Measurements from ENCODE around the gene CENPP.

The CENPP gene

DNA sequence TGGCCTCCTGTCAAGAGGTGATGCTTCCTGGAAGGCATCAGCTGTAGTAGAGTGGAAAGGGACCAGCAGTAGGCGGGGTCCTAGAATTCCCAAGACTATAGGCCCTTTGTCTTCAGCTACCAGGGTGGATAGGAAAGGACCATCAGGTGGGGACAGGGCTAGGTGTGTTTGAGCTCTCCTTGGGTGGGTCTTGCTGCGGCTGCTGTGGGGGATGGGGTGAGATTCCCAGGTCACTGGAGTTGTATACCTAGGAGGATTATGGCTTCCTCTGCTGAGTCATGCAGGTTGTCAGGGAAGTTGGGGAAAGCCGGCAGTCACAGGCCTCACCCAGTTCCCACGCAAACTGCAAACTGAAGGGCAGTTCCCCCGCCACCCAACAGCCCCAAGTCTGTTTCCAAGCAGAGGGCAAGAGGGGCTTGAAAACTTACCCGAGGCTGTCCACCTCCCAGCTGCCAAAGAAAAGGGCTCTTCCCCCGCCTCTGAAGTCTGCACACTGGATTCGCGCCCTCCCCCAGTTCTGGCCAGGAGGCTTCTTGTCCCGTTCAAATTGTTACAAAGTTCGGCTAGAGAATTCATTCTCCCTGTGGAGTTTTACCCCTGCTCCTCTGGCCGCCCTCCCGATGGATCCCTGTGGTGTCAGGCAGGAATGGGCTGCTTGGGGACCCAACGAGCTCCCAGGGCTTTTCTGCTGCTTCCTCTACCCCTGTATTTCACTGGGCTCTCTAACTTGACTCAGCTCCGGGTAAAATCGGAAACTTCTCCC lies 233.0 kb downstream of the CENPP start:
- TF ChIP-seq L3MBTL2 (conservative IDR thresholded peaks at IDR 0.05) = no peak
- TF ChIP-seq SP1 (IDR thresholded peaks at IDR 0.05) = no peak
- no peak for TF ChIP-seq SUZ12 (IDR thresholded peaks at IDR 0.05)
- no peak for TF ChIP-seq TARDBP (IDR thresholded peaks at IDR 0.05)
- ChIA-PET POLR2A (no interaction called here), CTCF (no interaction called here)
- no peak for DNase-seq (ENCODE audit: extremely low spot score)

DNA sequence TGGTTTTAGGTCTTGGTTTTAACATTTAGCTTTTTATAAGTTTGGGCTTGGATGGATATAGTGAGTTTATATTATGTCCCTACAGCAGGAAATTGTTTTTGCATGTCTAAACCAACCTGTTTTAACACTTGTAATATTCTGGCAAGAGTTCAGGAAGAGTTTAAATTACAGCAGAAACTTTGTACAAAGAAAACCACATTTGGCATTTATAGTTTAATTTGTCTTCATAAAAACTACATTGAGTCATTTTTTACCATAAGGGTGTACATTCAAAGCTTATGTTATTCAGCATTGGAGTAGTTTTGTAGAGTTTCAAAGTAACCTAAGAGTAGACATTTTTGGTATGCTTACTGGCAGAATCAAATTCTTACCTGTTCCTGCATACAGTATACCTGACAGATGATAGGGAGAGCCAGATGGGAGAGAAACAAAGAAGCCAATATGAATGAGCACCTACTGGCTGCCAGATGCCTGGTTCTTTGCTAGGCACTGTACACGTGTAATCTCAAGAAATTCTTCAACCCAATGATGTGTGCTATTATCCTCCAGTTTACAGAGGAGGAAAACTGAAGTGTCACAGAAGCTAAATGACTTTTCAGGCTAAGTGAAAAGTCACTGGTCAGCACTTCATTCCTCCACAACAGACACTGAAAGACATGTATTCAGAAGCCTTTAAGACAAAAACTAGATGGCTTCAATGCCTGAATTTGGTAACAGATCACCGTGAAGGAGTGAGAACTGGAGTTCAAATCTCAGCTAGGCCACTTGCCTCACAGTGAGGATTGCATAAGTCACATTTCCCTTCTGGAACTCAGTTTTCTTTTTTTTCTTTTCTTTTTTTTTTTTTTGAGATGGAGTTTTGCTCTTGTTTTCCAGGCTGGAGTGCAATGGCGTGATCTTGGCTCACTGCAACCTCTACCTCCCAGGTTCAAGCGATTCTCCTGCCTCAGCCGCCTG lies 235.9 kb downstream of the CENPP start:
- ChIA-PET POLR2A (no interaction called here), CTCF (no interaction called here)
- no peak for DNase-seq (ENCODE audit: extremely low spot score)
- TF ChIP-seq NFRKB (IDR thresholded peaks at IDR 0.05) = no peak
- no peak for TF ChIP-seq BHLHE40 (IDR thresholded peaks at IDR 0.05; ENCODE audit: borderline replicate concordance)
- TF ChIP-seq CTBP1 (IDR thresholded peaks at IDR 0.05; ENCODE audit: borderline replicate concordance) = no peak
- no peak for TF ChIP-seq L3MBTL2 (conservative IDR thresholded peaks at IDR 0.05)
- no peak for TF ChIP-seq LEF1 (IDR thresholded peaks at IDR 0.05; ENCODE audit: borderline replicate concordance)
- no peak for TF ChIP-seq HDGF (IDR thresholded peaks at IDR 0.05; ENCODE audit: borderline replicate concordance)
- TF ChIP-seq SUZ12 (IDR thresholded peaks at IDR 0.05) = no peak
- no peak for TF ChIP-seq ELF4 (IDR thresholded peaks at IDR 0.05)
- no peak for TF ChIP-seq FOXA1 (IDR thresholded peaks at IDR 0.05)
- TF ChIP-seq FOXK2 (IDR thresholded peaks at IDR 0.05) = no peak
- TF ChIP-seq ZNF384 (IDR thresholded peaks at IDR 0.05) = no peak
- TF ChIP-seq TARDBP (IDR thresholded peaks at IDR 0.05) = no peak
- no peak for TF ChIP-seq FOXM1 (IDR thresholded peaks at IDR 0.05; ENCODE audit: borderline replicate concordance)

DNA sequence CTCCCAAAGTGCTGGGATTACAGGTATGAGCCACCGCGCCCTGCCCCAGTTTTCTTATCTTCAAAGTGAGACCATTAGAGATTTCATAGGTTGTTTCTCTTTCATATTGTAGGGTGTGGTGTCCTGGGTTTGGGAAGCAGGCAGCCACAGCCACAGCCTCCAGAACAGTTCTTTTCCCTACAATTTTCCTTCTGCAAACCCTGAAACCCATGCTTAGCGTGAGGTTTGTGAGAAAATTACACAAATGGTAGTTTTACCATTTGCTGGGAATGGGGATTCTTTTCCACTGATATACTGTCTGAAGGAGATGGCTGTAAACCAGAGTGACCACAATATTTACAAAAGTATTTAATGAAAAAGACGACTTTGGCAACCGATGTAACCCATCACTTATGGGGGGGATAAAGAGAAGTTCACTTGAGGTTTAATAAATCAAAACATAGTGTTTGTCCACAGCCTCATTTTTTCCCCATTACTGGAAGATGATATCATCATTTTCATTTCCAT lies 236.8 kb downstream of the CENPP start:
- DNase-seq (ENCODE audit: extremely low spot score) = no peak
- CTCF ChIA-PET = no interaction called here
- TF ChIP-seq SP1 (IDR thresholded peaks at IDR 0.05) = no peak
- no peak for TF ChIP-seq FOXM1 (IDR thresholded peaks at IDR 0.05; ENCODE audit: borderline replicate concordance)
- TF ChIP-seq, protein P1, sequence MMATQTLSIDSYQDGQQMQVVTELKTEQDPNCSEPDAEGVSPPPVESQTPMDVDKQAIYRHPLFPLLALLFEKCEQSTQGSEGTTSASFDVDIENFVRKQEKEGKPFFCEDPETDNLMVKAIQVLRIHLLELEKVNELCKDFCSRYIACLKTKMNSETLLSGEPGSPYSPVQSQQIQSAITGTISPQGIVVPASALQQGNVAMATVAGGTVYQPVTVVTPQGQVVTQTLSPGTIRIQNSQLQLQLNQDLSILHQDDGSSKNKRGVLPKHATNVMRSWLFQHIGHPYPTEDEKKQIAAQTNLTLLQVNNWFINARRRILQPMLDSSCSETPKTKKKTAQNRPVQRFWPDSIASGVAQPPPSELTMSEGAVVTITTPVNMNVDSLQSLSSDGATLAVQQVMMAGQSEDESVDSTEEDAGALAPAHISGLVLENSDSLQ (IDR thresholded peaks at IDR 0.05) = no peak
- TF ChIP-seq LEF1 (IDR thresholded peaks at IDR 0.05; ENCODE audit: borderline replicate concordance) = no peak
- TF ChIP-seq BHLHE40 (IDR thresholded peaks at IDR 0.05; ENCODE audit: borderline replicate concordance) = no peak
- no peak for TF ChIP-seq FOXA1 (IDR thresholded peaks at IDR 0.05)
- no peak for TF ChIP-seq SUZ12 (IDR thresholded peaks at IDR 0.05)
- no peak for TF ChIP-seq HDGF (IDR thresholded peaks at IDR 0.05; ENCODE audit: borderline replicate concordance)
- no peak for TF ChIP-seq ARNT (IDR thresholded peaks at IDR 0.05)
- TF ChIP-seq CTBP1 (IDR thresholded peaks at IDR 0.05; ENCODE audit: borderline replicate concordance) = no peak
- no peak for TF ChIP-seq L3MBTL2 (conservative IDR thresholded peaks at IDR 0.05)
- no peak for TF ChIP-seq FOXK2 (IDR thresholded peaks at IDR 0.05)
- no peak for TF ChIP-seq ELF4 (IDR thresholded peaks at IDR 0.05)
- TF ChIP-seq NFRKB (IDR thresholded peaks at IDR 0.05) = no peak
- no peak for TF ChIP-seq ZNF384 (IDR thresholded peaks at IDR 0.05)
- no peak for TF ChIP-seq TARDBP (IDR thresholded peaks at IDR 0.05)
- POLR2A ChIA-PET = no interaction called here

DNA sequence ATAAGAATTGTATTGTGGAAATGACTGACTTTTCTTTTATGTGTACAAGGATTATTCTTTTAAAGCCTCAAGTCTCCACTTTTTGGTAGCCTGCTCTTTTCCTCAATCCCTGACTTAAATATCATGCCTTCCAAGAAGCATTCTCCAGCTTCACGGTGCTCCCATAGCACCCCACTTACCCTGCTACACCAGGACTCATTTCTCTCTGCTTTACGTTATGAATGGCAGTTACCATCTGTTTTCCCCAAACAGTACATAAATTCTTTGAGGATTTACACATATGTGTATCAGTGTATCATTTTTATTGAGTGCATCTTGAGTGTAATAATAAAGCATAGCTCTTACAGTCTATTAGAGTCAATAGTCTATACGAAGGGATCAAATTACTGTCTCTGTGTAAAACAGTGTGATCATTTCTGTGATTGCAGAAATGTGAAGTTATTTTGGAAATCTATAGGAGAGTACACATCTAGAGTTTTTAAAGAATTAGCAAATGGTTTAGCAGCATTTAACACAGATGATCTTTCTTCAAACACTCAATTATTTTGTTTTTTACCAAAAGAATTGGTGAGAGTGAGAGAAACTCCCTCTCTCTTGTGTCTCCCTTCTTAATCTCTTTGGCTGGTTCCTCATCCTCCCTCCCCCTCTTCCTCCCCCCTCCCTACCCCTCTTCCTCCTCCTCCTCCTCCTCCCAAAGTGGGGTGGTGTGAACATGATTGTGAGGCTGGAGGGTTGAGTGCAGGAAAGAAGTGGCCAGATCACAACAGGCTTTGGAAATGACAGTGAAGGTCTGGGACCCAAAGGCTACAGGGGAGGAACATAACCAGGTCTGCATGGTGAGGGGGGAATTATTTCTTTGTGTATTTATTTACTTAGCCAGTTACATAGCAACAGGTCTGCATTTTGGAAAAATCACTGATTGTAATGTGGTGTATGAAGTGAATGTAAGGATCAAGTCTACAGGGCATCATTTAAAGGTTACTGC lies 237.7 kb downstream of the CENPP start:
- TF ChIP-seq ZNF384 (IDR thresholded peaks at IDR 0.05) (no peak), FOXM1 (IDR thresholded peaks at IDR 0.05; ENCODE audit: borderline replicate concordance) (no peak), FOXA1 (IDR thresholded peaks at IDR 0.05) (no peak), CTBP1 (IDR thresholded peaks at IDR 0.05; ENCODE audit: borderline replicate concordance) (no peak), FOXK2 (IDR thresholded peaks at IDR 0.05) (no peak), SP1 (IDR thresholded peaks at IDR 0.05) (no peak), ELF4 (IDR thresholded peaks at IDR 0.05) (no peak), HDGF (IDR thresholded peaks at IDR 0.05; ENCODE audit: borderline replicate concordance) (no peak), NFRKB (IDR thresholded peaks at IDR 0.05) (no peak), BHLHE40 (IDR thresholded peaks at IDR 0.05; ENCODE audit: borderline replicate concordance) (no peak), TARDBP (IDR thresholded peaks at IDR 0.05) (no peak), ARNT (IDR thresholded peaks at IDR 0.05) (no peak), LEF1 (IDR thresholded peaks at IDR 0.05; ENCODE audit: borderline replicate concordance) (no peak)
- DNase-seq (ENCODE audit: extremely low spot score) = no peak
- ChIA-PET CTCF (no interaction called here), POLR2A (no interaction called here)

DNA sequence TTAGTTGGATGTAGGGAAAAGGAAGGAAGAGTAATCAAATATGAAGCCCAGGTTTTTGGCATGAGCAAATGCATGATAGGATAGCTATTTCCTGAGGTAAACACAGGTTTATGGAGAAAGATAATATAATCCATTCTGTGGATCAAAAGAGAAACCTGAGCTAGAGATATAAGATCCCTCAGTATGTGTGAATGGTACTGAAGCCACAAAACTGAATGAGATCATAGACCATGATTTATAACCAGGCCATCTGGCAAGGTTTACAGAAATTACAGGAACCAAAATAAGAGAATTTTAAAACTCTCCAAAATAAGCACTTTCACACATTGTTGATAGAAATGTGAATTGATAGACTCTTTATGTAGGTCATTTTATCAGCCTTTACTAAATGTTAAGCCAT lies 238.8 kb downstream of the CENPP start:
- CTCF ChIA-PET = no interaction called here
- POLR2A ChIA-PET = no interaction called here
- DNase-seq (ENCODE audit: extremely low spot score) = no peak
- TF ChIP-seq CTBP1 (IDR thresholded peaks at IDR 0.05; ENCODE audit: borderline replicate concordance) (no peak), ZNF384 (IDR thresholded peaks at IDR 0.05) (no peak)
- TF ChIP-seq, protein P1 (IDR thresholded peaks at IDR 0.05) = 0 out of 2 replicates have a peak, but pooled peaks have one; percentile 17
